Bronchial epithelial cell (primary cell): ENCODE measurements around the gene BRIP1. TPM values are rescaled to one million over a fixed set of nuclear protein-coding genes. Genes with fewer than 3 reads are reported as not detected.

Experiments used
- DNase-seq: peaks from one replicate; pipeline ENCODE4 v3.0.0-alpha.2; 2010; ENCODE audit warnings: low read depth
- FAIRE-seq: peaks from 2 replicates; lab custom pipeline; 2011; peaks lifted over from hg19 to GRCh38; lab: Jason Lieb, UNC
- H3K27me3 ChIP-seq: 2 replicates; pipeline ENCODE4 v1.5.1; 2011; ENCODE audit warnings: low read length; ENCODE audit not compliant: control insufficient read depth, insufficient read depth
- H3K36me3 ChIP-seq: 2 replicates; pipeline ENCODE4 v1.5.1; 2011; ENCODE audit warnings: low read length; ENCODE audit not compliant: control insufficient read depth, insufficient read depth
- H3K4me3 ChIP-seq: 2 replicates; pipeline ENCODE4 v1.5.1; 2011; ENCODE audit warnings: mild to moderate bottlenecking, low read depth, low read length, control low read depth
- CTCF ChIP-seq: IDR thresholded peaks from 2 replicates; pipeline ENCODE4 v1.5.1; 2011; ENCODE audit warnings: mild to moderate bottlenecking, moderate library complexity, low read length, control low read depth, inconsistent platforms; ENCODE audit not compliant: insufficient read depth, severe bottlenecking
- total RNA-seq: library from RNA; depleted of rRNA; stranded (reverse); fragments of >200 nt; gene quantifications from 2 replicates; pipeline ENCODE4 v1.2.1, GENCODE V29; 2014

The BRIP1 gene
- total RNA-seq, 1 donor from 2014 or later, result 1.1 TPM

GRCh38 chr17:61656721-61657217 lies 206.6 kb downstream of the BRIP1 start:
- DNase-seq, result no peak
- no peak for TF ChIP-seq CTCF
- Histone ChIP-seq H3K27me3 (no peaks in the 10 kb centered on the region), H3K36me3 (no peaks in the 10 kb centered on the region), H3K4me3 (no peak overlapping the region)
- no peak for FAIRE-seq

- no peaks in the 10 kb centered on the region for H3K27me3 ChIP-seq
- FAIRE-seq (no peak), DNase-seq (no peak)
- H3K36me3 ChIP-seq, result no peaks in the 10 kb centered on the region
- H3K4me3 ChIP-seq, result no peak overlapping the region
- no peak for TF ChIP-seq CTCF
Observed at GRCh38 chr17:61650749-61651148, 212.6 kb downstream of the BRIP1 start.

GRCh38 chr17:61648587-61648986 lies 214.7 kb downstream of the BRIP1 start:
- TF ChIP-seq CTCF, result no peak
- H3K27me3 ChIP-seq, result no peaks in the 10 kb centered on the region
- no peak overlapping the region for H3K4me3 ChIP-seq
- H3K36me3 ChIP-seq, result no peaks in the 10 kb centered on the region
- FAIRE-seq (no peak), DNase-seq (no peak)

GRCh38 chr17:61647047-61647446 lies 216.3 kb downstream of the BRIP1 start:
- TF ChIP-seq CTCF, result no peak
- Histone ChIP-seq H3K4me3 (no peak overlapping the region), H3K27me3 (no peaks in the 10 kb centered on the region), H3K36me3 (no peaks in the 10 kb centered on the region)
- FAIRE-seq, result no peak
- no peak for DNase-seq

GRCh38 chr17:61646482-61646881 lies 216.8 kb downstream of the BRIP1 start:
- DNase-seq (no peak), FAIRE-seq (no peak)
- Histone ChIP-seq H3K27me3 (no peaks in the 10 kb centered on the region), H3K4me3 (no peak overlapping the region), H3K36me3 (no peaks in the 10 kb centered on the region)
- TF ChIP-seq CTCF, result no peak

GRCh38 chr17:61645920-61646319 lies 217.4 kb downstream of the BRIP1 start:
- no peaks in the 10 kb centered on the region for H3K27me3 ChIP-seq
- H3K4me3 ChIP-seq, result no peak overlapping the region
- TF ChIP-seq CTCF, result no peak
- H3K36me3 ChIP-seq, result no peaks in the 10 kb centered on the region
- no peak for FAIRE-seq
- DNase-seq, result no peak
